Activated CD4-positive, alpha-beta memory T cell treated with anti-CD3 and anti-CD28 coated beads for 36 hours (primary cell): ENCODE measurements around the gene RNASE3. TPM values are rescaled to one million over a fixed set of nuclear protein-coding genes. Genes with fewer than 3 reads are reported as not detected.
A peak's percentile ranks its signal among the peaks of the same experiment; 100 is the strongest.
"Not testable (repeated sequence)": the region's sequence is repeated elsewhere in the genome, so short reads cannot be mapped to it uniquely, and the experiment has no call there.

ENCODE experiments used
- CTCF ChIA-PET: fragments of 350-600 bp; sonication (Branson Sonifier 250); formaldehyde crosslinking; loops from one replicate; lab custom pipeline; 2021; ENCODE audit warnings: antibody characterized with exemption, inconsistent platforms; lab: Charles Lee
- POLR2A ChIA-PET: fragments of 350-600 bp; sonication (Branson Sonifier 250); formaldehyde crosslinking; loops from one replicate; lab custom pipeline; 2021; ENCODE audit warnings: antibody characterized with exemption; lab: Charles Lee
- DNase-seq: peaks from one replicate; pipeline ENCODE4 v3.0.0-alpha.2; 2020
- H3K27ac Mint-ChIP-seq: one replicate; pipeline ENCODE4 v1.8.0; 2021; ENCODE audit warnings: mixed read lengths
- H3K27me3 Mint-ChIP-seq: one replicate; pipeline ENCODE4 v1.8.0; 2021; ENCODE audit warnings: mixed read lengths
- H3K36me3 Mint-ChIP-seq: one replicate; pipeline ENCODE4 v1.8.0; 2021; ENCODE audit warnings: mixed read lengths
- H3K4me1 Mint-ChIP-seq: one replicate; pipeline ENCODE4 v1.8.0; 2021; ENCODE audit warnings: low read depth, mixed read lengths
- H3K4me3 Mint-ChIP-seq: one replicate; pipeline ENCODE4 v1.8.0; 2021; ENCODE audit warnings: mild to moderate bottlenecking, mixed read lengths
- H3K9me3 Mint-ChIP-seq: one replicate; pipeline ENCODE4 v1.8.0; 2021; ENCODE audit warnings: mixed read lengths
- intact Hi-C: fragments of 100-400 bp; cut with micrococcal nuclease; formaldehyde crosslinking; loops from one replicate; pipeline ENCODE4 v1.15.1; 2023
- total RNA-seq, 2 experiments: library from RNA; stranded (reverse); gene quantifications; one replicate each; pipeline ENCODE4 v1.2.3, GENCODE V29; 2021

The RNASE3 gene
- total RNA-seq: not detected

- peaks cover 23% of the 10 kb centered on the region for H3K27me3 Mint-ChIP-seq
- H3K27ac Mint-ChIP-seq, H3K4me1 Mint-ChIP-seq, POLR2A ChIA-PET, DNase-seq, H3K36me3 Mint-ChIP-seq, intact Hi-C loops, H3K9me3 Mint-ChIP-seq, H3K4me3 Mint-ChIP-seq, CTCF ChIA-PET: not testable (repeated sequence)
Observed at GRCh38 chr14:20891126-20891825, at the start of gene RNASE3. Gene RNASE3, plus strand, starts transcription at chr14:20891385. Its CDS starts 302 bp downstream, at chr14:20891687.

- no peak overlapping the region for H3K4me3 Mint-ChIP-seq
- H3K36me3 Mint-ChIP-seq: no peaks in the 10 kb centered on the region
- peaks cover 4% of the 10 kb centered on the region for H3K27me3 Mint-ChIP-seq
- H3K4me1 Mint-ChIP-seq: no peaks in the 10 kb centered on the region
- H3K27ac Mint-ChIP-seq: no peak overlapping the region
- POLR2A ChIA-PET: no interaction called here
- no peaks in the 10 kb centered on the region for H3K9me3 Mint-ChIP-seq
- intact Hi-C loops: no loop called here
- CTCF ChIA-PET: interaction anchor here (1.3 to 4.8 kb wide), 2 partner anchors 8 to 12 kb away, joined by 5 to 31 read pairs; no protein-coding TSS in a partner anchor
- DNase-seq: no peak
Observed at GRCh38 chr14:20846560-20846959, 44.6 kb upstream of the RNASE3 start.

- no peak for DNase-seq
- POLR2A ChIA-PET: no interaction called here
- Mint-ChIP-seq H3K36me3 (no peaks in the 10 kb centered on the region), H3K9me3 (no peaks in the 10 kb centered on the region), H3K4me1 (no peaks in the 10 kb centered on the region), H3K4me3 (no peak overlapping the region), H3K27ac (no peak overlapping the region), H3K27me3 (peaks cover 4% of the 10 kb centered on the region)
- CTCF ChIA-PET: interaction anchor here (1.6 to 4.8 kb wide), 2 partner anchors 10 to 88 kb away, joined by 4 to 31 read pairs; no protein-coding TSS in a partner anchor
- intact Hi-C loops: no loop called here
Observed at GRCh38 chr14:20848316-20848954, 42.8 kb upstream of the RNASE3 start.

- Mint-ChIP-seq H3K27ac (no peak overlapping the region), H3K9me3 (no peaks in the 10 kb centered on the region), H3K4me3 (no peak overlapping the region), H3K4me1 (no peaks in the 10 kb centered on the region), H3K27me3 (peaks cover 4% of the 10 kb centered on the region), H3K36me3 (no peaks in the 10 kb centered on the region)
- no peak for DNase-seq
- intact Hi-C loops: no loop called here
- CTCF ChIA-PET: interaction anchor here (4.8 kb wide), 1 partner anchor 9 kb away, joined by 31 read pairs; no protein-coding TSS in a partner anchor
- POLR2A ChIA-PET: no interaction called here
Observed at GRCh38 chr14:20848955-20849570, 42.1 kb upstream of the RNASE3 start.

GRCh38 chr14:20853042-20853441 is 38.1 kb upstream of the RNASE3 start:
- no peak for DNase-seq
- Mint-ChIP-seq H3K27me3 (peaks cover 10% of the 10 kb centered on the region), H3K36me3 (no peaks in the 10 kb centered on the region), H3K9me3 (no peaks in the 10 kb centered on the region), H3K27ac (no peak overlapping the region), H3K4me3 (no peak overlapping the region), H3K4me1 (no peaks in the 10 kb centered on the region)
- POLR2A ChIA-PET: no interaction called here
- CTCF ChIA-PET: interaction anchor here (1.0 to 1.2 kb wide), 2 partner anchors 183 to 240 kb away, joined by 3 read pairs; no protein-coding TSS in a partner anchor
- intact Hi-C loops: no loop called here

- Mint-ChIP-seq H3K4me1 (no peaks in the 10 kb centered on the region), H3K27ac (no peak overlapping the region), H3K36me3 (no peaks in the 10 kb centered on the region), H3K27me3 (peaks cover 21% of the 10 kb centered on the region), H3K4me3 (no peak overlapping the region), H3K9me3 (no peaks in the 10 kb centered on the region)
- intact Hi-C loops: loop anchor here (1.0 kb wide), 2 partner anchors 97 to 158 kb away; no protein-coding TSS in a partner anchor
- peak; percentile 58 for DNase-seq
- POLR2A ChIA-PET: no interaction called here
- CTCF ChIA-PET: interaction anchor here (0.7 to 3.8 kb wide), 11 partner anchors 13 to 164 kb away, joined by 3 to 25 read pairs (median 8); no protein-coding TSS in a partner anchor
Observed at GRCh38 chr14:20855652-20856291, 35.4 kb upstream of the RNASE3 start.

GRCh38 chr14:20857207-20857606 is 34.0 kb upstream of the RNASE3 start:
- Mint-ChIP-seq H3K27ac (no peak overlapping the region), H3K4me1 (no peaks in the 10 kb centered on the region), H3K27me3 (peaks cover 28% of the 10 kb centered on the region), H3K36me3 (no peaks in the 10 kb centered on the region), H3K4me3 (no peak overlapping the region), H3K9me3 (no peaks in the 10 kb centered on the region)
- intact Hi-C loops: loop anchor here (1.0 kb wide), 2 partner anchors 16 to 114 kb away; no protein-coding TSS in a partner anchor
- ChIA-PET POLR2A (no interaction called here), CTCF (interaction anchor here (0.6 to 3.8 kb wide), 31 partner anchors 9 to 194 kb away, joined by 3 to 82 read pairs (median 4); partner anchors contain the start of gene RNASE6)
- DNase-seq: no peak

GRCh38 chr14:20857630-20858261 is 33.4 kb upstream of the RNASE3 start:
- Mint-ChIP-seq H3K4me1 (no peaks in the 10 kb centered on the region), H3K9me3 (no peaks in the 10 kb centered on the region), H3K4me3 (no peak overlapping the region), H3K27me3 (peaks cover 30% of the 10 kb centered on the region), H3K36me3 (no peaks in the 10 kb centered on the region), H3K27ac (no peak overlapping the region)
- ChIA-PET POLR2A (no interaction called here), CTCF (interaction anchor here (0.6 to 3.0 kb wide), 33 partner anchors 10 to 195 kb away, joined by 3 to 82 read pairs (median 4); partner anchors contain the start of gene RNASE6)
- peak; percentile 80 for DNase-seq
- intact Hi-C loops: loop anchor here (1.0 kb wide), 2 partner anchors 16 to 114 kb away; no protein-coding TSS in a partner anchor

- peaks cover 16% of the 10 kb centered on the region for H3K27me3 Mint-ChIP-seq
- intact Hi-C loops: no loop called here
- CTCF ChIA-PET: interaction anchor here (0.6 to 6.7 kb wide), 4 partner anchors 8 to 166 kb away, joined by 3 to 62 read pairs (median 6); no protein-coding TSS in a partner anchor
Observed at GRCh38 chr14:20866194-20866593, 25.0 kb upstream of the RNASE3 start.

GRCh38 chr14:20866963-20867362 is 24.2 kb upstream of the RNASE3 start:
- ChIA-PET CTCF (interaction anchor here (0.5 to 6.7 kb wide), 6 partner anchors 8 to 805 kb away, joined by 3 to 62 read pairs (median 3); no protein-coding TSS in a partner anchor), POLR2A (no interaction called here)
- DNase-seq: no peak
- Mint-ChIP-seq H3K27ac (no peak overlapping the region), H3K4me1 (no peaks in the 10 kb centered on the region), H3K36me3 (no peaks in the 10 kb centered on the region), H3K27me3 (peaks cover 12% of the 10 kb centered on the region), H3K4me3 (no peak overlapping the region), H3K9me3 (no peaks in the 10 kb centered on the region)
- intact Hi-C loops: no loop called here

More at GRCh38 chr14:20866194-20866593, 25.0 kb upstream of the RNASE3 start:
- POLR2A ChIA-PET: no interaction called here
- no peak overlapping the region for H3K27ac Mint-ChIP-seq
- DNase-seq: no peak
- no peaks in the 10 kb centered on the region for H3K4me1 Mint-ChIP-seq
- no peak overlapping the region for H3K4me3 Mint-ChIP-seq
- no peaks in the 10 kb centered on the region for H3K9me3 Mint-ChIP-seq
- H3K36me3 Mint-ChIP-seq: no peaks in the 10 kb centered on the region
